Measurements from ENCODE around the gene NEK7.

- TF ChIP-seq EZH2 (IDR thresholded peaks at IDR 0.05; ENCODE audit: insufficient read depth, poor library complexity, severe bottlenecking) (no peak), EZH2phosphoT487 (IDR thresholded peaks at IDR 0.05; ENCODE audit: insufficient read depth, low read depth) (no peak)
Observed at GRCh38 chr1:198297281-198297680, 140.5 kb downstream of the NEK7 start.

Data from GM23248 (cell line).